ENCODE results near the gene TMEM243.

The TMEM243 gene

DNA sequence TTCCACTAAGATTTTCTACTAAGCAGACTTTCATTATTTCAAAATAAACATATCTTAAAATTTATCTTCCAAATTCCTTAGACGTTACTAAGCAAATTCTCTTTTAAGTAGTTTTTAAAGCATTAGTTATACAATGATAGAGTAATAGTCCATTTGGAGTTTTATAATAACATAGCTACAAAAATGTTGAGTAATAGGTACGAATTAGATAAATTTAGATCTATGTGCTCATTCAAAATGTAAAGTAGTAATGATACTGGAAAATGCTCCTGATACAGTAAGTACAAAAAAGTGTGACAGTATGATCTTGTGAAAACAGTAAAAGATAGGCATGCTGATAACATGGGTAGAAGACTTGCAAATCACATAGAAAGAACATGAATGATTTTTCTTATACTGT, 62.8 kb downstream of the TMEM243 start:
- DNase-seq (ENCODE audit: low read depth in 3 of 3): no peak

DNA sequence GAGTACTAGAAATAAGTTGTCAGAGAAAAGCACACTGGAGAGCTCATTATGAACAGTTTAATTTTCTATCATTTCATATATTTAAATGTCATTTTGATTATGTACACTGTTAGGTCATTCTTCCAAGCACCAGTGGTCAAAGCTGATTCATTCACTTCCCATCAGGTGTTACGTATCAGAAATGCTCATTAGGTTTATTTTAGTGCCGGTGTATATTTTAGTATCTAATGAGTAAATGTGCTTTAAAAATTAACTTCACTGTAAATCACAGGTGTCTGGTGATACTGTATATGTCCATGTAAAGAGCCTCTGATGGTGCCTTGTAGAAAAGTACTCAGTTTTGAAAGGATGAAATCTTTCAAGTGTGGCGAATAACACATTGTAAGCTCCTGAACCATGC, 63.7 kb downstream of the TMEM243 start:
- DNase-seq (ENCODE audit: low read depth in 3 of 3): no peak

DNA sequence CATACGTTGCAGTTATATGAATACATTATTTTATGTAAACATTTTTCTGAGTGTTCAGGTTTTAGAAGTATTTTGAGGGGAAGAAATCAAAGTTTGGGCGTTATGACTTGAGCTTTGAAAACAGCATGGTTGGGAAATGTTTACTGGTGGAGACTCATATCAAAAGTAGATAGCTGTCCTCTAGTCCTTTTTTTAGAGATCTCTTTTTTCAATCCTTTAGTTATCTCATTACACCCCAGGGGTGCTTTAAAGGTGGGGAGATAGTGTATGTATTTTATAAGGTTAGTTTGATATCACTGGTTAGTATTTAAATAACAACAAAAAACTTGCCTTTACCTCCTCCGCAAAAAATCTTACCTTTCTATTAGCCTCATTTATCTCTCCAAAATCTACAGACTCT, 65.0 kb downstream of the TMEM243 start:
- no peak for DNase-seq (ENCODE audit: low read depth in 3 of 3)

DNA sequence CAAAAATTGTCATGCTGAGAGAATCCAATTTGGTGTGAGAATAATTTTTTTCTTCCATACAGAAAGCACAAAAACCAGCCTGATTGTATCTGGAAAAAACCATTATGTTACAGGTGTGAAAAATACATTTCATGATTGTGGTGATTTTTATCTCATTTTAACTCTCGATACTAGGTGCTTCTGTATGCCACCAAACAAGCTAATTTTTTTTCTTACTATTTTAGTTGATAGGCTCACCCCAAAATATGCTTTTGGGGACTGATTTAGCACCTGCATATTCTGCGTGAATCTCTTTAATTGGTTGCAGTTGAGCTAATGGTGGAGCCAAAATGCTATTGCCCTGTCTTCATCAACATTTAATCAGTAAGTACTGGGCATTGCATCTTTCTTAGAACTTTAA, 65.4 kb downstream of the TMEM243 start:
- DNase-seq (ENCODE audit: low read depth in 3 of 3): no peak

DNA sequence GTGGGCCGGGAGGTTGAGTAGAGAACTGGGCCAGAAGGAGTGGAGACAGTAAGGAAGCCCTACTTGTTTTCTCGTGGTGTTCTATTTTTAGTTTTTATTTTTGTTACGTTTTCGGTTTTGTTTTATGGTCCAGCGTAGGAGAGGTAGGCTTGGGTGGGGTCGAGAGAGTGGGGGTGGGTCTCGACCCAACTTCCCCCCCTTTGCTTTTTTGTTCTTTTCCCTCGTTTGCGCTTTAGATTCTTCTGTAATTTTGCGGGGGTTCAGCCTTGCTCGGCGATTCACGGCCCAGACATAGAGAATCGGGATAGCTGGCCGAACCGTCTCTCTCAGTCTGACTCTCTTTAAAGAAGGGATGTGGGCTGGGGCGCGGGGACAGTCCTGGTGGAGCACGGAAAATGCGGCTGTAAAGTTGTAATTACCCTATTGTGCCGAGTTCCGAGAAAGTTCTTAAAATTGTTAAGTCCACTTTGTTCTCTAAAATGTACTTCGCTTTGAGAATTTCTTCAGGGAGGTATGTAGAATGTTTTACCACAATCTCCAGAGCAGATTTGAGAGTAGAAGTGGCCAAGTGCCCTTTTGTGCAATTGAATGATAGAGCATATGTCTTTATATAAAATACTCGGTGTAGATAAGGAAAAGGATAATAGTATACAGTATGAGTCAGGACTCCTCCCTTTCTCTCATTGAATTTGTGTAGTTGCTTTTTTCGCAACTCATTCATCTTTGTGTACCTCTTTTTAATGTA, 66.5 kb downstream of the TMEM243 start:
- peak in 1 of 3 donors; percentile 23 for DNase-seq (ENCODE audit: low read depth in 3 of 3)

DNA sequence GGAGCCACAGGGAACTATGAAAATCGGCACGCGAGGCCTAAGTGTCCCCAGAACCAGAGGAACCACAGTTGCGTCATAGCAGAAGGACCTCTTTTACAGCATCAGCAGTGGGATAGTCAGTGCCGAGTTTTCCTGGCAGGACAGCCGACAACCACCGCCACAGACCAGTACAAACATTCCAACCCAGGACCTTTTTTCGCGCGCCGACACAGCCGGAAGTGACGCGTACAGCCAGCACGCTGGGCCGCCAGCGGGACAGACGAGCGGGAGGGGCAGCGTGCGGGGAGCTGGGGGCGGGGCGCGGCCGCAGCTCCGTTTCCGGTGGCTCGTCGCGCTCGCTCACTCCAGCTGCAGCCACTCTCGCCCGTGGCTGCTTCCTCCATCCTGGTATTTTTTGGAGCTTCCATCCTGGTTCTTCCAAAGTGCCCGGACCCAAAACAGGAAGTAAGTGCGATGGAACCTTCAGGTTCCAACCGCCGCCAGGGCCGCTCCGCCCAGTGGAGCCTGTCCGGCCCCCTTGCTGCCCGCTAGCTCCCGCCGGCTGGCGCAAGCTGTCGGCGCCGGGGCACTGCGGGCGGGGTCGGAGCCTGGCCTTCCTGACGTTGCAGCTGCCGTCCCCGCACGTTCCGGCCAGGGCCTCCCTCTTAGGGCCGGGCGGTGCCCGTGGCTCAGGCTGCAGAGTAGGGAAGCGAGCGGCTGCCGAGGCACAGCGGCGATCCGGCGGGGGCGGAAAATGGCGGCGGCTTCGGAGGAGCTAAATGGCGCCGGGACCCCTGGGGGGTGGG, 67.2 kb downstream of the TMEM243 start, which contains the start of gene DMTF1:
Gene DMTF1 (plus strand): TSS at position 342 of the 785 bp plus-strand sequence. CDS start 12,489 bp downstream, outside the sequence.
- peak; percentile 76 to 77 (median 76) for DNase-seq (ENCODE audit: low read depth in 3 of 3)

DNA sequence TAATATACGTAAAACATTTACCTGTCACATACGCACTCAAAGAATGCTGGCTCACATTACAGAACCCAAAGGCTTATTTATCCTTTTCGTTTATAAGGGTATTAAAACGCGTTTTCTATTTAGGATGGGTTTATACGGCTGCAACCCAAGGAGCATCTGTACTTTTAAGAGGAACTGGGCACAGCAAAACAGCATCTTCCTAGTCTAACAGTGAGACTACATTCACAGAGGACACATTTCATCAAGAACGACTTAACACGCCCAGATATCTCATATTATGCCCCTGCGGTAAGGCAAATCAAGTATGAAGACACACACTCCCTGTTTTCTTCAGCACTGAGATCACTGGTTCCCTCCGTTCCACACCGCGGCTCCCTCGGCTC, 67.8 kb downstream of the TMEM243 start:
- no peak for DNase-seq (ENCODE audit: low read depth in 3 of 3)

DNA sequence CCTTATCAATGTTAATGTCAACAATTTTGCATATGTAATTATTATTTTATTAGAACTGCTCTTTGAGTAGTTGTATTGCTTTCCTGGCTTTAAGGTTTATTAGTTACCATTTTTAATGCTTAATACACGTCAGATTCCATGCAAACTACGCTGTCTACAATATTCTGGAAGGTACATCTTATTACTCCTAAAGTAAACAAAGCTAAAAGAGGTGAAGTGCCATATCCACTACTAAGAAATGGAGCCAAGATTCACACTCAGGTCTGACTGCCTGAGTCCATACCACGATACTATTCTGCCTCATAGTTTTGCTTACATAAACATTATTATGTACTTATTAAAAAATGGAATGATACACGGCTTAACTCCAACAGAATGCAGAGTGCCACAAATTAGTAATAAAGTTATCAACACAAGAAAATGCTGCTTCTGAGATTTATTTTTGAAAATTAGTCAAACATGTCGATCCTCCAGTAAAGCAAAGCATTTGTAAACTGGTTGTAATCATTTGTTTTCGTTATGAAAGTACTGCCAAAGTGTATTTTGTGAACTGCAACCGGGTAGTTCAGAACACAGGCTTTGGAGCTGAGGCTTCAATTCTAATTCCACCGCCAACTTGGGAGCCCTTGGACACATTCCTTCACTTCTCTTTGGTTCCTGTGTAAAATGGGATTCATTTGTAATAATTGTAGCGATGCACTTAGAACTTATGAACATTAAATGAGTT, 68.4 kb downstream of the TMEM243 start:
- no peak for DNase-seq (ENCODE audit: low read depth in 3 of 3)

DNA sequence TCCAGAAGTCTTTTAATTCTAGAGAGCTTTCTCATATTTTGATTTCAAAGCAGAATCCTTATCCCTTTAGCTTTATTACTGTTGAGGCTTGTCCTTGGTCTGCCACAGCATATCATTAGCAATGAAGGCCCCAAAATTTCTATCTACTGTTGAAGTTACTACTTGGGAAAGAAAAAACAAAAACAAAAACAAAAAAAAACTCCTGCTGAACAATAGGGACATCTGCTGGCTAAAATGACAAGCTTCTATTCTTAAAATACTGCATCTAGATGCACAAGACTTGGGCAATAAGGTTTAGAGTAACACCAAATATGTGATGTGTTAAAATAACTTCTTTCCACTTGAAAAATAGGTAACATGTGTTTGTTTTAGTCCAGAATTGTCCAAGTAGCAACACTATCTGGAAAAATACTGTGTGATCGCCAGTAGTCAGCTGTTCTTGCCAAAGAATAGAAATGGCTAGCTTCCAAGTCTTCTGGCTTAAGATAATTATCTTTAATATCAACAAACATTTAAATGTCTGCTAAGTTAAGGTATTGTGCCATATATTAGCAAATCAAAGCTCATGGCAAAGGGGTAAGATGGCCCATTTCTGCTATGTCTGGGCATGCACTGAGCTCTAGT, 71.1 kb downstream of the TMEM243 start:
- no peak for DNase-seq (ENCODE audit: low read depth in 3 of 3)

DNA sequence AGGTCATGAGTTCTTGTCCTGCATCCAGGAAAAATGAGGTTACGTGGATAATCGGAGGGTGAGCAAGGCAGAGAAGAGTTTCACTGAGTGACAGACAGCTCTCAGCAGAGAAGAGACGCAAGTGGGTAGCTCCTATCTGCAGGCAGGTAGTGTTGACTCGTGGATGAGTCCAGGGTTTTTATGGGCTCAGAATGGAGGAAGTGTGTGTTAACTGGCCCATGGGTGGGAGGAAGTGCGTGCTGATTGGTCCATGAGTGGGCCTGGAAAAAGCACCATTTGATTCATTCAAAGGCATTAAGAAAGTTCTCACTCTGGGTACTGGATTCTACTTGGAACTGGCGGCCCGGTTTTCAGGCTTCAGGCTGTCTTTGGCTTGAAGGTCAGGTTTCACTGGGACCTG, 72.0 kb downstream of the TMEM243 start:
- DNase-seq (ENCODE audit: low read depth in 3 of 3): no peak

DNA sequence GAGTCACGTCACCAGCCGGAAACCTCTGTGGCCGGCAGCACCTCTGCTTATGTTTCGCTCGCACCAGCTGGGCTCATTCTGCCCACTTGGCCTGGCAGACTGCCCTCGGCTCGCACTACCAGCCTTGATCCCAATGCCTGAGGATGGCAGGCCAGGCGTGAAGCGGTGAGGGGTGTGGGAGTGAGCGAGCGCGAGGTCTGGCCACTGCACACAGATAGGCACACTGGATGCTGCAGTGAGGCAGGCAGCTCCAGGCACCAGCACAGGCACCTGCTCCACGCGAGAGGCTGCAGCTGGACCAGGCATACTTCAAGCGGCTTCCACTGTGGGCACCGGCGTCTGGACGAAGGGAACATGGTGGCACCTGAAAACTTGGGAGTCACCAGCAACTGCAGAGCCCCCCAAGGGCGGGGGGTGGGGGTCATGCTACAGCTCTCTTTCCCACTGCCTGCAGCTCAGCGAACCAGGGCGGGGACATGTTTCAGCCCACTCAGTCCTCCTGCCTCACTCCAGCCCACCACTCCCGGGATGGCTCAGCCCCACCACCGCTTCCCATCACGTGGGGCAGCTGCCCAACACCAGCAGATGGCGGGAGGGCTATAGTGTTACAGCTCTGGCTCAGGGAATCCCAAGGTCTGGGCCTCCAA, 72.7 kb downstream of the TMEM243 start:
- DNase-seq (ENCODE audit: low read depth in 3 of 3): no peak
